Activated CD4-positive, alpha-beta T cell treated with anti-CD3 and anti-CD28 coated beads for 36 hours (primary cell): ENCODE measurements around the gene IL12RB2. TPM values are rescaled to one million over a fixed set of nuclear protein-coding genes. Genes with fewer than 3 reads are reported as not detected.

ENCODE experiments used
- ATAC-seq: fragments of 200-7000 bp; cut with Tn5 transposase; one replicate; pipeline ENCODE4 v1.10.0; 2021; ENCODE audit warnings: mild to moderate bottlenecking, moderate library complexity
- CTCF ChIA-PET: fragments of 350-600 bp; sonication (Branson Sonifier 250); formaldehyde crosslinking; loops from one replicate; lab custom pipeline; 2021; ENCODE audit warnings: antibody characterized with exemption; lab: Charles Lee
- POLR2A ChIA-PET: fragments of 350-600 bp; sonication (Branson Sonifier 250); formaldehyde crosslinking; loops from one replicate; lab custom pipeline; 2021; ENCODE audit warnings: antibody characterized with exemption, inconsistent platforms; lab: Charles Lee
- DNase-seq: peaks from one replicate; pipeline ENCODE4 v3.0.0-alpha.2; 2020
- H3K27ac Mint-ChIP-seq: one replicate; pipeline ENCODE4 v1.8.0; 2021; ENCODE audit warnings: mixed read lengths
- H3K27me3 Mint-ChIP-seq: one replicate; pipeline ENCODE4 v1.8.0; 2021; ENCODE audit warnings: mixed read lengths
- H3K36me3 Mint-ChIP-seq: one replicate; pipeline ENCODE4 v1.8.0; 2021; ENCODE audit warnings: low read depth, mixed read lengths
- H3K4me1 Mint-ChIP-seq: one replicate; pipeline ENCODE4 v1.8.0; 2021; ENCODE audit warnings: mixed read lengths
- H3K4me3 Mint-ChIP-seq: one replicate; pipeline ENCODE4 v1.8.0; 2021; ENCODE audit warnings: mild to moderate bottlenecking, moderate library complexity, mixed read lengths
- H3K9me3 Mint-ChIP-seq: one replicate; pipeline ENCODE4 v1.8.0; 2021; ENCODE audit warnings: low read depth, mixed read lengths
- intact Hi-C, 2 experiments: fragments of 100-400 bp; cut with DNase I in 1 of 2; cut with micrococcal nuclease in 1 of 2; formaldehyde crosslinking; loops; one replicate each; pipeline versions ENCODE4 v1.14.2 to v1.15.1; 2022 to 2024; cut with DNase I, micrococcal nuclease
- total RNA-seq, 2 experiments: library from RNA; stranded (reverse); gene quantifications; one replicate each; pipeline ENCODE4 v1.2.3, GENCODE V29; 2021

Gene IL12RB2
- total RNA-seq, 2 experiments from 2014 or later = 77.9 to 99.2 TPM

- H3K36me3 Mint-ChIP-seq = peaks cover 62% of the 10 kb centered on the region
- POLR2A ChIA-PET = no interaction called here
- no peak for ATAC-seq
- no peak for DNase-seq
- no peaks in the 10 kb centered on the region for H3K27me3 Mint-ChIP-seq
- no peak overlapping the region for H3K4me3 Mint-ChIP-seq
- intact Hi-C loops = loop anchor here in 1 of 2 experiments (1.0 to 10.0 kb wide), 2 partner anchors 112 to 153 kb away; no protein-coding TSS in a partner anchor
- no peaks in the 10 kb centered on the region for H3K9me3 Mint-ChIP-seq
- peaks cover 44% of the 10 kb centered on the region for H3K4me1 Mint-ChIP-seq
- H3K27ac Mint-ChIP-seq = no peak overlapping the region
- CTCF ChIA-PET = interaction anchor here (0.6 to 3.0 kb wide), 11 partner anchors 14 to 356 kb away, joined by 3 to 16 read pairs (median 3); no protein-coding TSS in a partner anchor
Measured at GRCh38 chr1:67346982-67347381, 39.3 kb downstream of the IL12RB2 start.

DNA sequence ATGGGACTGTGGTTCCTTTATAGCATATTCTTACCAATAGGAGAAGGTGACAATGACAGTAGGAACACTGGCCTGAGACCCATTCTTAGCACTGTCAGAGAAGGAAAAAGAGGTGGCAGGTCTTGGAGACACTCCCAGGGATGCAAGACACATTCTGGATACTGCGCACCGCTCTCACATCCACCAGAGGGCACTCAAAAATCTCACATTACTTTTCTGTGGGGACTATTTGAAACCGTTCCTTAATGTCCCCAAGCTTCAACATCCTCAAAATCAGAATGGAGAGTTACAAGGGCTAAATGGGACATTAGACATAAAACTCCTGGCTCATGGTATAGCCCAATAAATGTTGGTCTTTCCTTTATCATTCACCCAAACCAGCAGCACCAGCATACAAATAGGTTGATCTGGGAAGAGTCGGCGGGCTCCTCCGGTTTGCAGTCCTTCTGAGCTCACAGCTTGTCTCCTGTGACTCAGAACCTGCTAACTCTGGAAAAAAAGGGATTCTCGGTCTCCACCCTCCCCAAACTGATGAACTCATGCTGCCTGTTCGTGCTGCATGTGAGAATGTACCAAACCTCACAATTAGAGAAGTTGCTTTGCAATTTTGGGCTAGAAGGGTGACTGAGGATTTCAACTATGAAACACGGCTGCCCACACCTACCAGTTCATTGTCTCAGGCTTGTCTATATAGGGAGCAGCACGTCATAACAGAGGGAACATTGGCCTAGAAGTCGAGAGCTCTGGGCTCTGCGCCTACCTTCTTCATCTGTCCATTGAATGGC lies 40.2 kb downstream of the IL12RB2 start:
- no peak for ATAC-seq
- H3K27ac Mint-ChIP-seq = no peak overlapping the region
- peak; percentile 42 for DNase-seq

DNA sequence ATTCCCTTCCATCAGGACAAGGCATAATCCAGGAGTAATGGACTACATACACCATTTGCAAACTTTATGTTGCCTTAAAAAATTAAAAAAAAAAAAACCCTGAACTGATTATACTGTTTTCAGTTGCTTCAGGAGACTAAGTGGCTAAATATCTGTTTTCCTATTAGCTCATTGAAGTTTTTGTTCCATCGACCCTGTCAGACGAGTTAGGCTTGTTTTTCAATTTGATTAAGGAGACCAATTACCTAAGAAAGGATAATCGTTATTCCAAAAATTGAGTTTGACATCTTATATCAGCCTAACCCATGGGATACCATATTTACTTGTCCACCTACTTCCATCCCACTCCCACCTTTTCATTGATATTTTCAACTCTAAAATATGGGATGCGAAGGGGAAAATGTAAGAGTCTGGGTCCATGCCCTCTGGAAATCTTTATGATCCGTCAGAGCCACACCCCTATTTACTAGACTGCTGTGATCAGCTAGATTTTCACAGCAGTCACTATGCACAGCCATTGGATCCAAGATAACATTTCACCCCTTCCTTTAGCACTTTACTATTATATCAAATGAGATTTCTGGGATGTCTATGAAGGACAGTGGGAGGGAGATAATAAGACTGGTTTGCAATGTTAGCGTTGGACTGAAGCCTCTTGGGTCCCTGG lies 41.0 kb downstream of the IL12RB2 start:
- CTCF ChIA-PET = interaction anchor here (0.6 to 3.0 kb wide), 6 partner anchors 7 to 324 kb away, joined by 3 to 15 read pairs (median 4); no protein-coding TSS in a partner anchor
- intact Hi-C loops = loop anchor here in 1 of 2 experiments (10.0 kb wide), 1 partner anchor 114 kb away; no protein-coding TSS in a partner anchor
- ATAC-seq (no peak), DNase-seq (no peak)
- no peak overlapping the region for H3K4me3 Mint-ChIP-seq
- H3K27me3 Mint-ChIP-seq = no peaks in the 10 kb centered on the region
- peaks cover 34% of the 10 kb centered on the region for H3K4me1 Mint-ChIP-seq
- H3K9me3 Mint-ChIP-seq = no peaks in the 10 kb centered on the region
- H3K36me3 Mint-ChIP-seq = peaks cover 64% of the 10 kb centered on the region
- POLR2A ChIA-PET = no interaction called here
- no peak overlapping the region for H3K27ac Mint-ChIP-seq

More for the DNA sequence above, 40.2 kb downstream of the IL12RB2 start:
- POLR2A ChIA-PET = no interaction called here
- CTCF ChIA-PET = interaction anchor here (0.6 to 3.0 kb wide), 11 partner anchors 8 to 187 kb away, joined by 3 to 16 read pairs (median 3); no protein-coding TSS in a partner anchor
- H3K36me3 Mint-ChIP-seq = peaks cover 64% of the 10 kb centered on the region
- no peak overlapping the region for H3K4me3 Mint-ChIP-seq
- no peaks in the 10 kb centered on the region for H3K27me3 Mint-ChIP-seq
- intact Hi-C loops = loop anchor here in 1 of 2 experiments (1.0 to 10.0 kb wide), 2 partner anchors 113 to 152 kb away; no protein-coding TSS in a partner anchor
- H3K4me1 Mint-ChIP-seq = peaks cover 38% of the 10 kb centered on the region
- H3K9me3 Mint-ChIP-seq = no peaks in the 10 kb centered on the region

- Mint-ChIP-seq H3K27ac (peak overlapping the region; percentile 72), H3K4me3 (no peak overlapping the region), H3K36me3 (peaks cover 68% of the 10 kb centered on the region), H3K9me3 (no peaks in the 10 kb centered on the region), H3K4me1 (peaks cover 41% of the 10 kb centered on the region), H3K27me3 (no peaks in the 10 kb centered on the region)
- ChIA-PET POLR2A (interaction anchor here (1.7 kb wide), 1 partner anchor 11 kb away, joined by 6 read pairs; no protein-coding TSS in a partner anchor), CTCF (interaction anchor here (0.5 to 2.5 kb wide), 5 partner anchors 18 to 410 kb away, joined by 3 to 14 read pairs (median 4); no protein-coding TSS in a partner anchor)
- intact Hi-C loops = no loop called here
- ATAC-seq (peak; percentile 77), DNase-seq (peak; percentile 67)
Measured at GRCh38 chr1:67350783-67351182, 43.1 kb downstream of the IL12RB2 start.

DNA sequence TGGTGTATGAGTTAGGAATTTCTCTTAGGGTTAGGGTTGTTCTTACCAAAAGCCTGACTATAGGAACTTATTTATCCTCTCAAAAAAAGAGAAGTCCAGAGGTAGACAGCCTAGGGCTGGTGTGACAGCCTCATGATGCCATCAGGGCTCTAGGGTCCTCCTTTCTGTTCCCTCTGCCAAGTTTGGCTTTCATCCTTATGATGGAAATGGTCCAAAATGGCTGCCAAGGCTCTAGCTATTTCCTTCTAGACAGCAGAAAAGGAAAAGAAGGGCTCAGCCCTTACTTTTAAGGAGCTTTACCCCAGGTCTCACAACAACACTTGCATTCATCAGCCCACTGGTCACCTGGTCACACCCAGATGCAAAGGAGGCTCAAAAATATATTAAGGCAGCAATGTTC lies 44.5 kb downstream of the IL12RB2 start:
- ATAC-seq = no peak
- ChIA-PET CTCF (interaction anchor here (2.5 kb wide), 1 partner anchor 138 kb away, joined by 14 read pairs; no protein-coding TSS in a partner anchor), POLR2A (interaction anchor here (0.7 kb wide), 1 partner anchor 46 kb away, joined by 3 read pairs; no protein-coding TSS in a partner anchor)
- intact Hi-C loops = no loop called here
- Mint-ChIP-seq H3K4me3 (no peak overlapping the region), H3K36me3 (peaks cover 68% of the 10 kb centered on the region), H3K9me3 (no peaks in the 10 kb centered on the region), H3K27ac (no peak overlapping the region), H3K4me1 (peaks cover 49% of the 10 kb centered on the region), H3K27me3 (no peaks in the 10 kb centered on the region)
- no peak for DNase-seq

DNA sequence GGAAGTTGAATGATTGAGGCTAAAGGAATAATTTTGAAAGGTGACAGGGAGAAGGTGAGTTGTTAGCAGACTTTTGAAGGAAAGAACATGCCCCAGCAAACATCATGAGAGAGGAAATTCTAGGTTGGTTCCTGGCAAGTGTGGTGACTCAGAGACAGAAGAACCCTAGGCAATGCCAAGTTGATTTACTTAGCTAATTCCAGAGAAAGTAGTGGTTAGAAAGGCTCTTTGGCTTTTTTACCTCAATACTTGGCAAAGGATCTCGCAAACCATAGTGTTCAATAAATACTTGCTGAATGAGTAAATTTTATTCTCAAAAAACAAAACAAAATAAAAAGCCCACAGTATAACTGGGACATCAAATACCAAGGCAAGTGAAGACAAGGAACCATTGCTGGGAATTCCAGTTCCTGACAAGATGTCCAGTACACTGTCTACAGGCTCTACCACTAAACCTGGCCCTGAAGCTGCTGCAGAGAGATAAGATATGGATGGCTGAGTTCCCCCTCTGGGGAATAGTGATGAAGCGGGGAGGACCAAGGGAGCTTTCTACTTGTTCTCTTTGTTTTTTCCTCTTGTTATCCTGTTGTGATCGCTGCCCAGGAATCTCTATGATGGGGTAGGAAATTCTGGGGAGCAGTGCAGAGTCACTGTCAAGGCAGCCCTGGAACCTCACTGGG lies 48.2 kb downstream of the IL12RB2 start:
- no peaks in the 10 kb centered on the region for H3K27me3 Mint-ChIP-seq
- no peak overlapping the region for H3K4me3 Mint-ChIP-seq
- peaks cover 64% of the 10 kb centered on the region for H3K36me3 Mint-ChIP-seq
- H3K9me3 Mint-ChIP-seq = no peaks in the 10 kb centered on the region
- POLR2A ChIA-PET = interaction anchor here (0.6 kb wide), 2 partner anchors 11 to 17 kb away, joined by 3 read pairs; no protein-coding TSS in a partner anchor
- ATAC-seq = no peak
- H3K27ac Mint-ChIP-seq = peak overlapping the region; percentile 63
- CTCF ChIA-PET = interaction anchor here (0.7 to 2.1 kb wide), 7 partner anchors 8 to 207 kb away, joined by 3 to 6 read pairs (median 4); no protein-coding TSS in a partner anchor
- no peak for DNase-seq
- intact Hi-C loops = no loop called here
- peaks cover 34% of the 10 kb centered on the region for H3K4me1 Mint-ChIP-seq

DNA sequence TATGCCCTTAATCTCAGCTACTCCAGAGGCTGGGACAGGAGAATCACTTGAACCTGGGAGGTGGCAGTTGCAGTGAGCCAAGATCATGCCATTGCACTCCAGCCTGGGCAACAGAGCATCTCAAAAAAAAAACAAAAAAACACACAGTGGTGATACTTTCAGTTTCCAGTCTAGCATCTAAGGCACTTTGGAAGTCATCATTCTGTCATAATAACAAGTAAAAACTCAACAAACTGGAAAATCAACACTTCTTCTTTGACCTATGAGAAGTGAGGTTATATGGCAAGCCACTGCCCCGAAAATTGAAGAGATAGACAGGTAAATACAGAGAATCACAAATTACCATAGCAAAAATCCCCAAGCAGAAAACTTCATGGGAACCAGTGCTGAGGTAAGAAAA lies 51.9 kb downstream of the IL12RB2 start:
- intact Hi-C loops = no loop called here
- peak; percentile 42 for ATAC-seq
- Mint-ChIP-seq H3K27me3 (no peaks in the 10 kb centered on the region), H3K36me3 (peaks cover 54% of the 10 kb centered on the region), H3K9me3 (no peaks in the 10 kb centered on the region), H3K27ac (no peak overlapping the region), H3K4me1 (peaks cover 37% of the 10 kb centered on the region), H3K4me3 (no peak overlapping the region)
- ChIA-PET POLR2A (interaction anchor here (1.1 kb wide), 1 partner anchor 13 kb away, joined by 4 read pairs; no protein-coding TSS in a partner anchor), CTCF (no interaction called here)
- DNase-seq = no peak

GRCh38 chr1:67361641-67362040 lies 54.0 kb downstream of the IL12RB2 start:
- no peak overlapping the region for H3K4me3 Mint-ChIP-seq
- H3K27ac Mint-ChIP-seq = no peak overlapping the region
- peaks cover 53% of the 10 kb centered on the region for H3K36me3 Mint-ChIP-seq
- ATAC-seq = no peak
- ChIA-PET CTCF (no interaction called here), POLR2A (no interaction called here)
- peaks cover 31% of the 10 kb centered on the region for H3K4me1 Mint-ChIP-seq
- H3K27me3 Mint-ChIP-seq = no peaks in the 10 kb centered on the region
- H3K9me3 Mint-ChIP-seq = no peaks in the 10 kb centered on the region
- intact Hi-C loops = no loop called here
- no peak for DNase-seq

DNA sequence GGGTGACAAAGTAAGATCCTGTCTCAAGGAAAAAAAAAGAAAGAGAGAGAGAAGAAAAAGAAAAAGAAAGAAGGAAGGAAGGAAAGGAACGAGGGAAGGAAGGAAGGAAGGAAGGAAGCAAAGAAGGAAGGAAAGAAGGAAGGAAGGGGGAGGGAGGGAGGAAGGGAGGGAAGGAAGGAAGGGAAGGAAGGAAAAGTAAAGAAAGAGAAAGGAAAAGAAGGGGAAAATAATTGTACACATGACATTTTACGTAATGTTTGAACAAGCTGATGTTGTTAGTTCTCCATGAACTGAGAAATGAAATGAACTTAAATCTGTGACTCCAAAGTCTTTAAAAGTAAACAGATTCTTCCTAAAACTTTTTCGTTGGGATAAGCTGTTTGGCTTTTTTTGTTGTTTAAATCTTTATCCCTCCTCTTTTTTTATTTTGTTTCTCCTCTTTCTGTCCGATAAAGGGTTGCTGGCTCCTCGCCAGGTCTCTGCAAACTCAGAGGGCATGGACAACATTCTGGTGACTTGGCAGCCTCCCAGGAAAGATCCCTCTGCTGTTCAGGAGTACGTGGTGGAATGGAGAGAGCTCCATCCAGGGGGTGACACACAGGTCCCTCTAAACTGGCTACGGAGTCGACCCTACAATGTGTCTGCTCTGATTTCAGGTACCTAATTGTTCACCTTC lies 59.8 kb downstream of the IL12RB2 start:
- H3K9me3 Mint-ChIP-seq = no peaks in the 10 kb centered on the region
- ATAC-seq (no peak), DNase-seq (no peak)
- H3K4me1 Mint-ChIP-seq = peaks cover 15% of the 10 kb centered on the region
- POLR2A ChIA-PET = interaction anchor here (0.5 to 0.6 kb wide), 2 partner anchors 12 to 32 kb away, joined by 3 read pairs; no protein-coding TSS in a partner anchor
- no peak overlapping the region for H3K27ac Mint-ChIP-seq
- intact Hi-C loops = no loop called here
- CTCF ChIA-PET = interaction anchor here (1.4 kb wide), 1 partner anchor 10 kb away, joined by 6 read pairs; no protein-coding TSS in a partner anchor
- H3K27me3 Mint-ChIP-seq = no peaks in the 10 kb centered on the region
- H3K36me3 Mint-ChIP-seq = peaks cover 67% of the 10 kb centered on the region
- no peak overlapping the region for H3K4me3 Mint-ChIP-seq

DNA sequence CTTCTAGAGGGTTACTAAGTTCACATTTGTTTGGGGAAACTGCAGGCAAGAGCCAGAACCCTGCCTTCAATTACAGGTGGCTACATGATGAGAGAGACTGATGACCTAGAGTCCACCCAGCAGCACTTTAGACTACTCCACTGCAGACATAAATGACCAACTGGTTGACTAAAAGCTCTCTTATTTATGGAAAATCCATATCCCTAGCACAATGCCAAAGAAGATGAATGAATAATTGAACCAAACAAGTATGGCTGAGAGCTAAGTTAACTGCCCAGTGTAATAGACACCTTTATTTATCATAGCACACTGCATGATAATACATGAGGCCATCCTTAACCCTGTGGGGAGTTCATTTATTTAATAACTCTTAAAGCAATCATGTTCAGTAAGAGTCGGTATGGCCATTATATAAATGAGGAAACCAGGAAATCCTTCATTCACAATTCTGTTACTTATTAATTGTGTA lies 60.4 kb downstream of the IL12RB2 start:
- no peak overlapping the region for H3K27ac Mint-ChIP-seq
- DNase-seq = no peak
- no peaks in the 10 kb centered on the region for H3K27me3 Mint-ChIP-seq
- intact Hi-C loops = no loop called here
- CTCF ChIA-PET = interaction anchor here (1.4 kb wide), 1 partner anchor 10 kb away, joined by 6 read pairs; no protein-coding TSS in a partner anchor
- H3K4me3 Mint-ChIP-seq = no peak overlapping the region
- POLR2A ChIA-PET = interaction anchor here (0.6 kb wide), 1 partner anchor 32 kb away, joined by 3 read pairs; no protein-coding TSS in a partner anchor
- H3K4me1 Mint-ChIP-seq = peaks cover 15% of the 10 kb centered on the region
- H3K9me3 Mint-ChIP-seq = no peaks in the 10 kb centered on the region
- H3K36me3 Mint-ChIP-seq = peaks cover 67% of the 10 kb centered on the region
- no peak for ATAC-seq
